Measurements from ENCODE around the gene ADAM12. TPM values are rescaled to one million over a fixed set of nuclear protein-coding genes. Genes with fewer than 3 reads are reported as not detected.

Gene ADAM12
- total RNA-seq, 2 donors from 2014 or later: 0.14 to 1.9 TPM

GRCh38 chr10:126170776-126171175 is 217.5 kb downstream of the ADAM12 start:
- Histone ChIP-seq H3K27ac (no peak overlapping the region), H3K4me3 (no peak overlapping the region), H3K27me3 (replicated peaks; ENCODE audit: insufficient read depth) (no peaks in the 10 kb centered on the region), H3K36me3 (no peaks in the 10 kb centered on the region), H3K9me3 (no peaks in the 10 kb centered on the region), H3K4me1 (replicated peaks) (no peaks in the 10 kb centered on the region)
- WGBS: 64% methylated on average over 2 of the region's 2 CpGs
- no peak for DNase-seq (ENCODE audit: low spot score)
- no peak for TF ChIP-seq POLR2AphosphoS5 (IDR thresholded peaks at IDR 0.05)
- TF ChIP-seq POLR2A (IDR thresholded peaks at IDR 0.05): no peak
- TF ChIP-seq CTCF (IDR thresholded peaks at IDR 0.05): no peak
- intact Hi-C loops (cut with DNase I): no loop called here

GRCh38 chr10:126170371-126170770 is 217.9 kb downstream of the ADAM12 start:
- Histone ChIP-seq H3K4me3 (no peak overlapping the region), H3K27me3 (replicated peaks; ENCODE audit: insufficient read depth) (no peaks in the 10 kb centered on the region), H3K9me3 (no peaks in the 10 kb centered on the region), H3K4me1 (replicated peaks) (no peaks in the 10 kb centered on the region), H3K36me3 (no peaks in the 10 kb centered on the region), H3K27ac (no peak overlapping the region)
- DNase-seq (ENCODE audit: low spot score): no peak
- TF ChIP-seq CTCF (IDR thresholded peaks at IDR 0.05) (no peak), POLR2AphosphoS5 (IDR thresholded peaks at IDR 0.05) (no peak), POLR2A (IDR thresholded peaks at IDR 0.05) (no peak)
- intact Hi-C loops (cut with DNase I): no loop called here
- WGBS: 75% methylated on average over 4 of the region's 4 CpGs

- H3K9me3 ChIP-seq: no peaks in the 10 kb centered on the region
- H3K4me1 ChIP-seq (replicated peaks): no peaks in the 10 kb centered on the region
- intact Hi-C loops (cut with DNase I): no loop called here
- H3K36me3 ChIP-seq: no peaks in the 10 kb centered on the region
- 71% methylated on average over 7 of the region's 7 CpGs for WGBS
- TF ChIP-seq POLR2A (IDR thresholded peaks at IDR 0.05): no peak
- no peak for TF ChIP-seq CTCF (IDR thresholded peaks at IDR 0.05)
- no peak for TF ChIP-seq POLR2AphosphoS5 (IDR thresholded peaks at IDR 0.05)
- H3K27me3 ChIP-seq (replicated peaks; ENCODE audit: insufficient read depth): no peaks in the 10 kb centered on the region
- DNase-seq (ENCODE audit: low spot score): no peak
- no peak overlapping the region for H3K27ac ChIP-seq
- no peak overlapping the region for H3K4me3 ChIP-seq
Observed at GRCh38 chr10:126169899-126170298, 218.4 kb downstream of the ADAM12 start.

GRCh38 chr10:126166797-126167196 is 221.5 kb downstream of the ADAM12 start:
- H3K27me3 ChIP-seq (replicated peaks; ENCODE audit: insufficient read depth): no peaks in the 10 kb centered on the region
- H3K4me3 ChIP-seq: no peak overlapping the region
- WGBS: 82% methylated on average over 7 of the region's 7 CpGs
- TF ChIP-seq POLR2AphosphoS5 (IDR thresholded peaks at IDR 0.05) (no peak), POLR2A (IDR thresholded peaks at IDR 0.05) (no peak), CTCF (IDR thresholded peaks at IDR 0.05) (no peak)
- intact Hi-C loops (cut with DNase I): no loop called here
- H3K36me3 ChIP-seq: no peaks in the 10 kb centered on the region
- DNase-seq (ENCODE audit: low spot score): no peak
- no peak overlapping the region for H3K27ac ChIP-seq
- H3K4me1 ChIP-seq (replicated peaks): no peaks in the 10 kb centered on the region
- no peaks in the 10 kb centered on the region for H3K9me3 ChIP-seq

GRCh38 chr10:126165874-126166273 is 222.4 kb downstream of the ADAM12 start:
- TF ChIP-seq POLR2AphosphoS5 (IDR thresholded peaks at IDR 0.05) (no peak), POLR2A (IDR thresholded peaks at IDR 0.05) (no peak), CTCF (IDR thresholded peaks at IDR 0.05) (no peak)
- 85% methylated on average over 2 of the region's 2 CpGs for WGBS
- no peak for DNase-seq (ENCODE audit: low spot score)
- Histone ChIP-seq H3K36me3 (no peaks in the 10 kb centered on the region), H3K27me3 (replicated peaks; ENCODE audit: insufficient read depth) (no peaks in the 10 kb centered on the region), H3K9me3 (no peaks in the 10 kb centered on the region), H3K4me3 (no peak overlapping the region), H3K27ac (no peak overlapping the region), H3K4me1 (replicated peaks) (no peaks in the 10 kb centered on the region)
- intact Hi-C loops (cut with DNase I): no loop called here

Measured in prostate gland (tissue), 2 donors.